SK-N-SH treated with all-trans-retinoic acid at 6 μM for 48 hours (cell line): ENCODE results near the gene PLEKHN1.

ENCODE experiments used
- ZFP3 ChIP-seq: fragments of 250-450 bp; sonication (Bioruptor Pico); IDR thresholded peaks from 2 replicates; pipeline ENCODE4 v1.5.0; 2020; ENCODE audit warnings: mild to moderate bottlenecking, moderate library complexity
- TF ChIP-seq, protein P1 (sequence below): fragments of 250-450 bp; sonication (Bioruptor Pico); IDR thresholded peaks from 2 replicates; pipeline ENCODE4 v1.8.0; 2020; ENCODE audit warnings: mild to moderate bottlenecking, moderate library complexity, borderline replicate concordance

DNA sequence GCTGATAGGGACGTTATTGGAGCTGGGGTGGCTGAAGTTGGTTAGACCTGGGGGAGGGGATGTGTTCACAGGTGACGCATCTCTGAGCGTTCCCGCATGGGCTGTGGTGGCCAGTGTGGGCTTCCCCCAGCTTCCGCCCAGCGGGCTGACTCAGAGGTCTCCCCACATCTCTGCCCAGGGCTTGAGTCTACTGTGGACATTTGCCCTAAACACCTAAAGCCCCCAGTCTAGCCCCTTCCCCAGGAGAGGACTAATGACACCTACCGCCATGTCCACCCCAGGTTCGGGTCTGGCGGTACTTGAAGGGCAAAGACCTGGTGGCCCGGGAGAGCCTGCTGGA is 55.6 kb downstream of the PLEKHN1 start:
- TF ChIP-seq, protein P1, sequence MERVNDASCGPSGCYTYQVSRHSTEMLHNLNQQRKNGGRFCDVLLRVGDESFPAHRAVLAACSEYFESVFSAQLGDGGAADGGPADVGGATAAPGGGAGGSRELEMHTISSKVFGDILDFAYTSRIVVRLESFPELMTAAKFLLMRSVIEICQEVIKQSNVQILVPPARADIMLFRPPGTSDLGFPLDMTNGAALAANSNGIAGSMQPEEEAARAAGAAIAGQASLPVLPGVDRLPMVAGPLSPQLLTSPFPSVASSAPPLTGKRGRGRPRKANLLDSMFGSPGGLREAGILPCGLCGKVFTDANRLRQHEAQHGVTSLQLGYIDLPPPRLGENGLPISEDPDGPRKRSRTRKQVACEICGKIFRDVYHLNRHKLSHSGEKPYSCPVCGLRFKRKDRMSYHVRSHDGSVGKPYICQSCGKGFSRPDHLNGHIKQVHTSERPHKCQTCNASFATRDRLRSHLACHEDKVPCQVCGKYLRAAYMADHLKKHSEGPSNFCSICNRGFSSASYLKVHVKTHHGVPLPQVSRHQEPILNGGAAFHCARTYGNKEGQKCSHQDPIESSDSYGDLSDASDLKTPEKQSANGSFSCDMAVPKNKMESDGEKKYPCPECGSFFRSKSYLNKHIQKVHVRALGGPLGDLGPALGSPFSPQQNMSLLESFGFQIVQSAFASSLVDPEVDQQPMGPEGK (CRISPR knock-in tag): no peak
- no peak for TF ChIP-seq ZFP3 (CRISPR knock-in tag)
